Activated CD8-positive, alpha-beta memory T cell treated with anti-CD3 and anti-CD28 coated beads, Interleukin-2, amount 50 U/mL, for 4 hours (primary cell): ENCODE measurements around the gene BPHL.
"Not testable (repeated sequence)": the region's sequence is repeated elsewhere in the genome, so short reads cannot be mapped to it uniquely, and the experiment has no call there.

ENCODE experiments used
- DNase-seq: peaks from one replicate; pipeline ENCODE4 v3.0.0-alpha.2; 2020

Gene BPHL

GRCh38 chr6:3186974-3187382 is 68.5 kb downstream of the BPHL start:
- no peak for DNase-seq

GRCh38 chr6:3188262-3188661 is 69.8 kb downstream of the BPHL start:
- DNase-seq, result no peak

GRCh38 chr6:3189192-3189591 is 70.7 kb downstream of the BPHL start:
- DNase-seq, result not testable (repeated sequence)

- no peak for DNase-seq
Measured at GRCh38 chr6:3190056-3190455, 71.5 kb downstream of the BPHL start.

- DNase-seq, result no peak
Measured at GRCh38 chr6:3190779-3191178, 72.3 kb downstream of the BPHL start.

- no peak for DNase-seq
Measured at GRCh38 chr6:3193102-3193849, 74.8 kb downstream of the BPHL start.

GRCh38 chr6:3194535-3195419 is 76.3 kb downstream of the BPHL start:
- DNase-seq, result no peak

- DNase-seq, result no peak
Measured at GRCh38 chr6:3195420-3195694, 76.8 kb downstream of the BPHL start.

- DNase-seq, result no peak
Measured at GRCh38 chr6:3195695-3196497, 77.4 kb downstream of the BPHL start.

- no peak for DNase-seq
Measured at GRCh38 chr6:3196770-3197169, 78.3 kb downstream of the BPHL start.

- DNase-seq, result not testable (repeated sequence)
Measured at GRCh38 chr6:3197734-3198133, 79.2 kb downstream of the BPHL start.

- DNase-seq, result no peak
Measured at GRCh38 chr6:3199382-3199781, 80.9 kb downstream of the BPHL start.

- DNase-seq, result no peak
Measured at GRCh38 chr6:3200682-3201081, 82.2 kb downstream of the BPHL start.

- DNase-seq, result no peak
Measured at GRCh38 chr6:3201388-3201787, 82.9 kb downstream of the BPHL start.
